ENCODE results near the gene CPLANE2. TPM values are rescaled to one million over a fixed set of nuclear protein-coding genes. Genes with fewer than 3 reads are reported as not detected.

The CPLANE2 gene
- total RNA-seq, 4 donors from 2014 or later: 2.0 to 13.3 (median 4.7) TPM

DNA sequence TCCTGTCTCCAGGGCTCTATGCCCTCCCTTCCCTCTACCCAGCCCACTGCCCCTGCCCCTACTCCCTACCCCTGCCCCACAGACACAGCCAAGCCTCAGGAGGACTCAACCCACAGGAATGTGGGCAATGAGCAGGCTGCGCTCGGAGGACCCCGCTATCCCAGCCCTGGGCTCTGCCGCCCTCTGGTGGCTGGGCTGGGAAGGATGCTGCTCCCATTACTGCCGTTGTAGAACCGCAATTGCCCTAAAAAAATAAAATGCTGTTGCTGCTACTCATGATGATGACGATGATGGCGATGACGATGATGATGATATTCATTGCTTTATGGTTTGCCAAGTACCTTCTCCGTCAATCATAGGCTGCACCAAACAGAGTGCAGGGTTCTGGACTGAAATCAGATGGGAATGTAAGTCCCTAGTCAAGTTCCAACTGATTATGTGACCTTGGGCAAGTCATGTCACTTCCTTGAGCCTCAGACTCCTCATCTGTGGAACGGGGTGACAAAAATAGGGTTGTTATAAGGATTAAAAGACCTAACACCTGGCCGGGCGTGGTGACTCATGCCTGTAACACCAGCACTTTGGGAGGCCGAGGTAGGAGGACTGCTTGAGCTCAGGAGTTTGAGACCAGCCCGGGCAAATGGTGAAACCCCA, 49.1 kb downstream of the CPLANE2 start:
- TF ChIP-seq, protein P1, sequence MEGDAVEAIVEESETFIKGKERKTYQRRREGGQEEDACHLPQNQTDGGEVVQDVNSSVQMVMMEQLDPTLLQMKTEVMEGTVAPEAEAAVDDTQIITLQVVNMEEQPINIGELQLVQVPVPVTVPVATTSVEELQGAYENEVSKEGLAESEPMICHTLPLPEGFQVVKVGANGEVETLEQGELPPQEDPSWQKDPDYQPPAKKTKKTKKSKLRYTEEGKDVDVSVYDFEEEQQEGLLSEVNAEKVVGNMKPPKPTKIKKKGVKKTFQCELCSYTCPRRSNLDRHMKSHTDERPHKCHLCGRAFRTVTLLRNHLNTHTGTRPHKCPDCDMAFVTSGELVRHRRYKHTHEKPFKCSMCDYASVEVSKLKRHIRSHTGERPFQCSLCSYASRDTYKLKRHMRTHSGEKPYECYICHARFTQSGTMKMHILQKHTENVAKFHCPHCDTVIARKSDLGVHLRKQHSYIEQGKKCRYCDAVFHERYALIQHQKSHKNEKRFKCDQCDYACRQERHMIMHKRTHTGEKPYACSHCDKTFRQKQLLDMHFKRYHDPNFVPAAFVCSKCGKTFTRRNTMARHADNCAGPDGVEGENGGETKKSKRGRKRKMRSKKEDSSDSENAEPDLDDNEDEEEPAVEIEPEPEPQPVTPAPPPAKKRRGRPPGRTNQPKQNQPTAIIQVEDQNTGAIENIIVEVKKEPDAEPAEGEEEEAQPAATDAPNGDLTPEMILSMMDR (IDR thresholded peaks at IDR 0.05): peak in 2 of 3 donors; percentile 67 to 77
- DNase-seq (ENCODE audit: low spot score) (peak; percentile 84), ATAC-seq (ENCODE audit: low FRiP score) (peak; percentile 67)

DNA sequence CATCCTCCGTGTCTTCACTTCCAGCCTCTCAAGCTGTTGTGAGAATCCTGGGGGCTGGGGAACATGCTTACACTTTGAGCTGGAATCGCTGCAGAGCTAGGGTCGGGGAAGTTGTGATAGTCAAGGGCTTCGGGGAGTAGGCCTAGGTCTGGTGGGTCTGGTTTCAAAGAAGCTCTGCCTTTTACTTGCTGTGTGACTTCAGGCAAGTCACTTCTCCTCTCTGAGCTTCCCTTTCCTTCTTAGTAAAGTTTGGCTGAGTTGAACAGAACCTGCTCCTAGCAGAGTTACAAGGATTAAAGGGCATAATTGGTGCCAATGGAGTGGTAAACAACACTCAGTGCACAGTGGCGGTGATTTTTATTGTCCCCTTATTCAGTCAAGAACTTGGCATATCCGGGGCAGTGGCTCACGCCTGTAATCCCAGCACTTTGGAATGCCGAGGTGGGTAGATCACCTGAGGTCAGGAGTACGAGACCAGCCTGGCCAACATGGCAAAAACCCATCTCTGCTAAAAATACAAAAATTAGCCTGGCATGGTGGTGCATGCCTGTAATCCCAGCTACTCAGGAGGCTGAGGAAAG, 50.2 kb downstream of the CPLANE2 start:
- no peak for DNase-seq (ENCODE audit: low spot score)
- no peak for ATAC-seq (ENCODE audit: low FRiP score)
- TF ChIP-seq, protein P1 (IDR thresholded peaks at IDR 0.05): no peak

- ATAC-seq (ENCODE audit: low FRiP score) (no peak), DNase-seq (ENCODE audit: low spot score) (no peak)
- TF ChIP-seq, protein P1 (IDR thresholded peaks at IDR 0.05): no peak
Observed at GRCh38 chr1:16184557-16185303, 52.3 kb downstream of the CPLANE2 start.

DNA sequence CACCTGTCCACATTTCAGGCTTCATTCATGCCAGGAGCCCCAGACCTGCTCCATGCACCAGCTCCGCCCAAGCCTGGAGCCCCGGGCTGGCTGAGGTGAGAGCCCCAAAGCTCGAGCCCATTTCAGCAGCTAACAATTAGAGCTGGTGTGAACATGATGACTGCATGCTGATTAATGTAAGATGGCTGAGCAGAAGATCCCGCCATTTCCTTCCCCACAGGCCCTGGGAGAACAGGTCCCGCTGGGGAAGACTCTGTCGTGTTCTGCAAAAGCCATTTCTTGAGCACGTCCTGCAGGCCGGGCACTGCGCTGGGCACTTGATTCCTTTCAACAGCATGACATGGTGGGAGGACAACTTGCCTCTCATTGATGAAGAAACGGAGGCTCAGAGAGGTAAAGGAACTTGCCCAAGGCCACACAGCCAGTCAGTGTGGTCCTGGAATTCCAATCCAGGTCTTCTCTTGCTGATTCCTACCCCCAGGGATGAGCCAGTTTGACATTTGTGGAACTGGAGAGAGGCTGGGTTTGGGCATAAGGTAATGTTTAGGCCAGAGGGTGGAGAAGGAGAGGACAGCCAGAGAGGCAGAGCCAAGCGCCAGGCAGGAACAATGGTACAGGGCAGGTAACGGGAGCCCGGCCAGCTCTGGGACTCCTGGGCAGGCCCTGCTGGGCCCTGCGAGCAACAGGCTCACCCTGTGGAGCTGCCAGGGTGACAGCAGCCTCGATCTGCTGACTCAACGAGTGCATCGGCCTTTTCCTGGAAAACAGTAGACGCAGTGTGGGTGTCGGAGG, 53.0 kb downstream of the CPLANE2 start:
- TF ChIP-seq, protein P1 (IDR thresholded peaks at IDR 0.05): no peak
- no peak for ATAC-seq (ENCODE audit: low FRiP score)

DNA sequence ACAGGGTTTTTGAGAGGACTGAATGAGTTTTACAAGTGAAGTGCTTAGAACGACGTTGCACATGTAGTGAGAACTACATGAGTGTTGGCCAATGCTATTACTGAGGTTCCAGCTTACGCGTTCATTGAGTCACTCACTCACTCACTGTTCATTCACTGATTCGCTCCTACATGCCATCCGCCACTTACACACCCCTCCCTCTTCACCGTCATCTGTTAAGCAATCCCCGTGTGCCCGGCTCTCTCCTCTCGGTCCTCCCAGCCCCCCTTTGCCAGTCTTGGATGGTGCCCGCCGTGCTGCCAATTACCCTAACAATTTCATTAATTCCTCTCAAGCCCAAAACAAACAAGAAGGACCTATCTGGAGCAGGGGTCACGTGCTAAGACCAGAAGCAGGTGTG, 53.8 kb downstream of the CPLANE2 start:
- TF ChIP-seq, protein P1 (IDR thresholded peaks at IDR 0.05): no peak
- DNase-seq (ENCODE audit: low spot score) (no peak), ATAC-seq (ENCODE audit: low FRiP score) (peak; percentile 72)

More for the DNA sequence above, 53.0 kb downstream of the CPLANE2 start:
- DNase-seq (ENCODE audit: low spot score): no peak

DNA sequence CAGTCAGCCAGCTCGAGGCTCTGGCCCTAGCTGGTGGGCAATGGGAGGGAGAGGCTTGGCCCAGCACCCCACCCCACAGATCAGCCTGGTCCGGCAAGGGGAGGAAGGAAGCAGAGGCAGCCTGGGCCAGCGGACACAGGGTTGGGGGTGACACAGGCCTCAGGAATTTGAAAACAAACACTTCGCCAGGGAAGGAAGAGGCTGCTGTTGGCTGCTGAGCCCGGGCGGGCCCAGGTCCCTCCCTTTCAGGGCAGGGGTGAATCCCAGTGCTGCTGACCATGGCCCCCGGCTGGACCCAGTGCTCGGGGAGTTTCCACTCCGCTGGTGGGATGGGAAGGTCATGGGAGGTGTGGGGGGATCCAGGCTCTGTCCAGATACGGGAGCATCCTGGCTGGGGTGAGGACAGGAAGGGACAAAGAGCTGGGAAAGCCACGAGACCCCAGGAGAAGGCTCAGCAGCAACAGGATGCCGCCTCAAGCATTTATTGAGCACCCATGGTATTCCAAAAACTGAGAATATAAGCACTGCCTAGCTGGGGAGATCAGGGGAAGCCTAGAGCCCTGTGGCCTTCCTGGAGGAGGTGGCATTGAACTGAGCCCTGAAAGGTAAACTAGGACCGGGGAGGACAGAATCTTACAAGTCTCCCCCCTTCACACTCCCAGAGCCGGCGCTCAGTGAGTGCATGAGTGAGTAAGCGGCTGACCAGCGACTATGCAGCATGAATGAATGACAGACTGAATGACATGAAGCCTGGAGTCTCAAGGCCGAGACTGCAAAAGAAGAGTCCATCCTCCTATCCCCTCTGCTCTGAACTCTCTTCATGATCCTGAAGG, 54.9 kb downstream of the CPLANE2 start:
- TF ChIP-seq, protein P1 (IDR thresholded peaks at IDR 0.05): no peak
- DNase-seq (ENCODE audit: low spot score) (peak; percentile 48), ATAC-seq (ENCODE audit: low FRiP score) (peak; percentile 89)

All from omental fat pad (tissue), 4 donors.